ENCODE results near the gene GDPD5. TPM values are rescaled to one million over a fixed set of nuclear protein-coding genes. Genes with fewer than 3 reads are reported as not detected.

The GDPD5 gene
- total RNA-seq, 1 experiment from 2014 or later, result 12.2 TPM

GRCh38 chr11:75445315-75445953 lies 80.3 kb downstream of the GDPD5 start:
- Mint-ChIP-seq H3K4me1 (no peaks in the 10 kb centered on the region), H3K9me3 (no peaks in the 10 kb centered on the region), H3K27me3 (ENCODE audit: low read depth) (no peaks in the 10 kb centered on the region; the same call in none of the 2 replicates), H3K4me3 (no peak overlapping the region), H3K27ac (no peak overlapping the region), H3K36me3 (no peaks in the 10 kb centered on the region)
- CTCF ChIA-PET, result interaction anchor here (0.7 to 3.5 kb wide), 17 partner anchors 11 to 261 kb away, joined by 3 to 43 read pairs (median 4); partner anchors contain the start of genes GDPD5 and SERPINH1
- POLR2A ChIA-PET, result no interaction called here
- DNase-seq (ENCODE audit: low spot score), result peak; percentile 88
- TF ChIP-seq ZNF121 (CRISPR knock-in tag; IDR thresholded peaks at IDR 0.05) (peak; percentile 98), E2F1 (CRISPR knock-in tag; IDR thresholded peaks at IDR 0.05) (no peak), SMAD4 (CRISPR knock-in tag; IDR thresholded peaks at IDR 0.05) (no peak), GTF2I (CRISPR knock-in tag; conservative IDR thresholded peaks at IDR 0.05) (0 out of 2 replicates have a peak, but pooled peaks have one; percentile 16), ZNF512 (CRISPR knock-in tag; IDR thresholded peaks at IDR 0.05; ENCODE audit: borderline replicate concordance) (no peak), PRDM15 (CRISPR knock-in tag; IDR thresholded peaks at IDR 0.05) (0 out of 2 replicates have a peak, but pooled peaks have one; percentile 9), STAT6 (CRISPR knock-in tag; conservative IDR thresholded peaks at IDR 0.05; ENCODE audit: low read depth) (no peak), MYBL2 (CRISPR knock-in tag; IDR thresholded peaks at IDR 0.05) (no peak), CTCF (IDR thresholded peaks at IDR 0.05) (peak; percentile 97), USF1 (CRISPR knock-in tag; IDR thresholded peaks at IDR 0.05) (no peak)
- ATAC-seq, result peak; percentile 91

- no peak overlapping the region for H3K4me3 Mint-ChIP-seq
- TF ChIP-seq ATF3 (CRISPR knock-in tag; conservative IDR thresholded peaks at IDR 0.05) (no peak), GABPB1 (CRISPR knock-in tag; IDR thresholded peaks at IDR 0.05) (no peak), ZNF121 (CRISPR knock-in tag; IDR thresholded peaks at IDR 0.05) (no peak), OVOL2 (CRISPR knock-in tag; IDR thresholded peaks at IDR 0.05; ENCODE audit: borderline replicate concordance) (no peak), ZMAT4 (CRISPR knock-in tag; IDR thresholded peaks at IDR 0.05) (no peak), ZNF396 (CRISPR knock-in tag; IDR thresholded peaks at IDR 0.05; ENCODE audit: borderline replicate concordance) (no peak), SOX15 (CRISPR knock-in tag; IDR thresholded peaks at IDR 0.05) (no peak), EMX1 (CRISPR knock-in tag; IDR thresholded peaks at IDR 0.05) (no peak), FOXP1 (CRISPR knock-in tag; IDR thresholded peaks at IDR 0.05; ENCODE audit: borderline replicate concordance) (no peak), TEAD4 (CRISPR knock-in tag; IDR thresholded peaks at IDR 0.05) (no peak), IRF2 (CRISPR knock-in tag; IDR thresholded peaks at IDR 0.05; ENCODE audit: borderline replicate concordance, low read depth) (no peak)
- H3K27ac Mint-ChIP-seq, result no peak overlapping the region
- peaks cover 5% of the 10 kb centered on the region for H3K27me3 Mint-ChIP-seq (ENCODE audit: low read depth)
- H3K4me1 Mint-ChIP-seq, result peaks cover 16% of the 10 kb centered on the region
- no peaks in the 10 kb centered on the region for H3K9me3 Mint-ChIP-seq
- ATAC-seq, result no peak
- H3K36me3 Mint-ChIP-seq, result no peaks in the 10 kb centered on the region
- CTCF ChIA-PET, result interaction anchor here (0.9 to 4.9 kb wide), 7 partner anchors 8 to 155 kb away, joined by 3 to 31 read pairs (median 4); partner anchors contain the start of gene KLHL35
- no peak for DNase-seq (ENCODE audit: low spot score)
- POLR2A ChIA-PET, result no interaction called here
Measured at GRCh38 chr11:75443043-75443442, 82.7 kb downstream of the GDPD5 start.
